ENCODE results near the gene NUDCD2.
A peak's percentile ranks its signal among the peaks of the same experiment; 100 is the strongest.

The NUDCD2 gene, protein sequence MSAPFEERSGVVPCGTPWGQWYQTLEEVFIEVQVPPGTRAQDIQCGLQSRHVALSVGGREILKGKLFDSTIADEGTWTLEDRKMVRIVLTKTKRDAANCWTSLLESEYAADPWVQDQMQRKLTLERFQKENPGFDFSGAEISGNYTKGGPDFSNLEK

DNA sequence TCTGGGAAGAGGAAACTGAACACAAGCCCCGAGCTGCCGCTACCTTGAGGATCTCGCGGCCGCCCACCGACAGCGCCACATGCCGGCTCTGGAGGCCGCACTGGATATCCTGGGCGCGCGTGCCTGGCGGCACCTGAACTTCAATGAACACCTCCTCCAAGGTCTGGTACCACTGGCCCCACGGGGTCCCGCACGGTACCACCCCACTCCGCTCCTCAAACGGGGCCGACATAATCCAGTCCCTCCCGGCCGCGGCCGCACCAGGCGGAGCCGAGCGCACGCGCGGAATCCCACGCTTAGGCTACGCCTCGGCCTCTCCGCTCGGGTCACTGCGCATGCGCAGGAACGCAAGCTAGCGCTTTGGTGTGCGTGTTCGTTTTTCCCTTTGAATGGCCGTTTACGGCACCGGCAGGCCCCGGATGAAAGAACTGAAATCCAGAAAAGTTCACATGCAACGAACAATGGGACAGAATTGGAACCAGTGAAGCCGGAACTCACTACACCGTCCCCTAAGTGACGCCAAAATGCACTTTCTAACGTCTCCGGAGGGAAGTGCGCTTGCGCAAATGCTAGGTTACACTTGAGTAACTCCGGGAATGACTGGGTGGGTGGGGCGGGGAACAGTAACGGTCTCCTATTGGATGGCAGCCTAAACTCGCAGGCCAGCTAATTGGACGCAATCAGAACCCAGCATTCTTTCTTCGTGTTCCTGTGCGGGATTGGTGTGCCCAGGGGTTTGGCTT, at the start of gene NUDCD2:
NUDCD2 (minus strand) TSS at position 284 of the 743 bp plus-strand sequence; CDS start at position 232, 52 bp downstream.
- H3K36me3 ChIP-seq (ENCODE audit: insufficient read depth), result no peaks in the 10 kb centered on the region
- H3K27ac ChIP-seq, result peak within 1 kb of the TSS; percentile 95
- no peak within 1 kb of the TSS for H3K4me3 ChIP-seq (IDR thresholded peaks at IDR 0.05; ENCODE audit: insufficient read depth, low read depth, low read length)
- H3K27me3 ChIP-seq (ENCODE audit: insufficient read depth, low read depth), result no peaks in the 10 kb centered on the region
- peak within 1 kb of the TSS; percentile 73 for H3K4me2 ChIP-seq
- H2AFZ ChIP-seq (ENCODE audit: low read depth), result peak within 1 kb of the TSS; percentile 59
- H3K4me1 ChIP-seq (ENCODE audit: low read depth, poor library complexity, severe bottlenecking), result peaks cover 28% of the 10 kb centered on the region
- peak within 1 kb of the TSS; percentile 93 for H3K9ac ChIP-seq
- peaks cover 42% of the 10 kb centered on the region for H3K79me2 ChIP-seq (ENCODE audit: insufficient read depth, low read depth)
- TF ChIP-seq CTCF (conservative IDR thresholded peaks at IDR 0.05; ENCODE audit: low read depth, low read length), result no peak
- H4K20me1 ChIP-seq (ENCODE audit: insufficient read depth), result no peaks in the 10 kb centered on the region

DNA sequence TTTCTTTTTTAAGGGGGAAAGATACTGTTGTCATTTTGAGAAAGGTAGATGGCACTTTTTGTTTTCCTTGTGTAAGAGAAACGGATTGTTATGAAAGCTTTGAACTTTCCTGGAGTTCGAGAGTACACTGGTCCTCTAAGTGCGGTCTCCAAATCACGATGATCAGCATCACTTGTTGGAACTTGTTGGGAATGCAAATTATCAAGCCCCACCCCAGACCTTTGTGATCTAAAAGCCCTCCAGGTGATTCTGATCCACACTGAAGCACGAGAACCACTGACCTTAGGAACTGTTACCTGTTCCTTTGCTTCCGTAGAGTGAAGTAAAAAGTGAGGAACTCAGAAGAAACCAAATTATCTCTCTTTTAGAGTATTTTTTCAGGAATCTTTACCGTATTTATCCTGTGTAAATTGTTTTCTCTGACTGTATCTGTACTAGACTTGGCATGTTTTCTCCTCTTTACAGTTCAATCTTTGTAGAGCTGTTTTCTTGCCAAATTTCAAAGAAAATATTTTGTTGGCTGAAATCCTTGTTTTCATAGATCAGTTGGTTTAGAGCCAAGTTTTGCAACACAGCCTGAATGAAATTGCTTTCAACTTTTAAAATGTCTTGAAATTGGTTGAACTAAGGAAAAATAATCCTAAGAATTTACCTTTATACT, 49.5 kb upstream of the NUDCD2 start:
- Histone ChIP-seq H3K4me2 (no peak overlapping the region), H3K4me3 (IDR thresholded peaks at IDR 0.05; ENCODE audit: insufficient read depth, low read depth, low read length) (no peak overlapping the region), H3K27me3 (ENCODE audit: insufficient read depth, low read depth) (no peaks in the 10 kb centered on the region), H3K79me2 (ENCODE audit: insufficient read depth, low read depth) (peaks cover 65% of the 10 kb centered on the region), H3K4me1 (ENCODE audit: low read depth, poor library complexity, severe bottlenecking) (peaks cover 15% of the 10 kb centered on the region), H2AFZ (ENCODE audit: low read depth) (no peak overlapping the region), H3K27ac (no peak overlapping the region), H3K9ac (no peak overlapping the region), H4K20me1 (ENCODE audit: insufficient read depth) (0 out of 2 replicates have a peak, but pooled peaks cover 6% of the 10 kb centered on the region), H3K36me3 (ENCODE audit: insufficient read depth) (no peaks in the 10 kb centered on the region)
- TF ChIP-seq CTCF (conservative IDR thresholded peaks at IDR 0.05; ENCODE audit: low read depth, low read length), result no peak

DNA sequence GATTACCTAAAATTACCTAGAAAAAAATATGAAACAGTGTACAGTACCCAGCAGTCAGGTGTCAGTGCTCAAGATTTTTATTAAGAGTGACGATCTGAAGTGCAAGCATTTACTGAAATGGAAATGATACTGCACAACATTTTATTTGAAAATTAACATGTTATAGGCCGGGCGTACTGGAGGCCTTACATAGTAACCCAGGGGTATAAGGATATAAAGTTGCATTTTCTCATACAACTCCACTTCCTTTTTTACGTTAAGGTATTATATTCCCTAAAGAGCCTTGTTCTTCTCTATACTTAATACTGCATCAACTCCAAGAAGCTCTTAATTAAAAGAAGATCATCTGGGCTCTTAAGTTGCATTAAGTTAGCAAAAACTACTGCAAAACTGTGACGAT, 48.9 kb upstream of the NUDCD2 start:
- Histone ChIP-seq H4K20me1 (ENCODE audit: insufficient read depth) (0 out of 2 replicates have a peak, but pooled peaks cover 6% of the 10 kb centered on the region), H3K27ac (no peak overlapping the region)

More for the DNA sequence above, 48.9 kb upstream of the NUDCD2 start:
- TF ChIP-seq CTCF (conservative IDR thresholded peaks at IDR 0.05; ENCODE audit: low read depth, low read length), result no peak
- peaks cover 15% of the 10 kb centered on the region for H3K4me1 ChIP-seq (ENCODE audit: low read depth, poor library complexity, severe bottlenecking)
- H3K79me2 ChIP-seq (ENCODE audit: insufficient read depth, low read depth), result peaks cover 65% of the 10 kb centered on the region
- H3K4me3 ChIP-seq (IDR thresholded peaks at IDR 0.05; ENCODE audit: insufficient read depth, low read depth, low read length), result no peak overlapping the region
- H2AFZ ChIP-seq (ENCODE audit: low read depth), result no peak overlapping the region
- H3K27me3 ChIP-seq (ENCODE audit: insufficient read depth, low read depth), result no peaks in the 10 kb centered on the region
- no peak overlapping the region for H3K9ac ChIP-seq
- no peaks in the 10 kb centered on the region for H3K36me3 ChIP-seq (ENCODE audit: insufficient read depth)
- H3K4me2 ChIP-seq, result no peak overlapping the region
